GM18511 (cell line): ENCODE measurements around the gene EFCAB8.
A peak's percentile ranks its signal among the peaks of the same experiment; 100 is the strongest.
"Not testable (repeated sequence)": the region's sequence is repeated elsewhere in the genome, so short reads cannot be mapped to it uniquely, and the experiment has no call there.

Source experiments
- ATAC-seq: cut with Tn5 transposase; IDR thresholded peaks from one replicate; pipeline ENCODE4 v1.9.1; 2021; ENCODE audit warnings: mild to moderate bottlenecking, moderate library complexity; ENCODE audit not compliant: unreplicated experiment

Gene EFCAB8

GRCh38 chr20:32970115-32970972 lies 111.6 kb downstream of the EFCAB8 start:
- no peak for ATAC-seq

GRCh38 chr20:32970973-32971300 lies 112.2 kb downstream of the EFCAB8 start:
- no peak for ATAC-seq

DNA sequence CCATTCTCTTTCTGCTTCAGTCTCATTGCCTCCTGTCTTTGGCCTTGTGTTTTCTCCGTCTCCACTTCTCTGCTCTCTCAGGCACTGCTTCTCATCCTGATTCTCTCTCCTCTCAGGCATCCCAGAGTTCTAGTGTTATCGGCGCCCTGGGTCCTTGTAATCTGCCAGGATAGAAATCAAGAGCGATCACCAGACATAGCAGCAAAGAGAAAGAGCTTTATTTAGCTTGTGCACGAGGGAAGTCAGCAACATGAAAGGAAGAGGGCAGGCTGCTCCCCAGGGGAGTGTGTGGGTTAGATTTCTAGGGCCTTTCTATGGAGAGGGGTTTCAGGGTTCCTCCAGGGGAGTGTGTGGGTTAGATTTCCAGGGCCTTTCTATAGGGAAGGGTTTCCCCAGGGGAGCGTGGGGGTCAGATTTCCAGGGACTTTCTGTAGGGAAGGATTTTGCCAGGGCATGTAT lies 113.0 kb downstream of the EFCAB8 start:
- ATAC-seq, result peak; percentile 38

- peak; percentile 93 for ATAC-seq
These were observed 113.7 kb downstream of the EFCAB8 start for GRCh38 chr20:32972181-32973076.

GRCh38 chr20:32973077-32973717 lies 114.5 kb downstream of the EFCAB8 start:
- ATAC-seq, result no peak

GRCh38 chr20:32974204-32975064 lies 115.7 kb downstream of the EFCAB8 start:
- ATAC-seq, result not testable (repeated sequence)

DNA sequence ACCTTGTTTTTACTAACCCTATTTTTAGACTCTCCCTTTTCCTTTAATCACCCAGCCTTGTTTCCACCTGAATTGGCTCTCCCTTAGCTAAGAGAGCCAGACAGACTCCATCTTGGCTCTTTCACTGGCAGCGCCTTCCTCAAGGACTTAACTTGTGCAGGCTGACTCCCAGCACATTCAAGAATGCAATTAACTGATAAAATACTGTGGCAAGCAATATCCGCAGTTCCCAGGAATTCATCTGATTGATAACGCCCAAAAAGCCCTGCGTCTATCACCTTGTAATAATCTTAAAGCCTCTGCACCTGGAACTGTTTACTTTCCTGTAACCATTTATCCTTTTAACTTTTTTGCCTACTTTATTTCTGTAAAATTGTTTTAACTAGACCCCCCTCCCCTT lies 116.4 kb downstream of the EFCAB8 start:
- not testable (repeated sequence) for ATAC-seq

DNA sequence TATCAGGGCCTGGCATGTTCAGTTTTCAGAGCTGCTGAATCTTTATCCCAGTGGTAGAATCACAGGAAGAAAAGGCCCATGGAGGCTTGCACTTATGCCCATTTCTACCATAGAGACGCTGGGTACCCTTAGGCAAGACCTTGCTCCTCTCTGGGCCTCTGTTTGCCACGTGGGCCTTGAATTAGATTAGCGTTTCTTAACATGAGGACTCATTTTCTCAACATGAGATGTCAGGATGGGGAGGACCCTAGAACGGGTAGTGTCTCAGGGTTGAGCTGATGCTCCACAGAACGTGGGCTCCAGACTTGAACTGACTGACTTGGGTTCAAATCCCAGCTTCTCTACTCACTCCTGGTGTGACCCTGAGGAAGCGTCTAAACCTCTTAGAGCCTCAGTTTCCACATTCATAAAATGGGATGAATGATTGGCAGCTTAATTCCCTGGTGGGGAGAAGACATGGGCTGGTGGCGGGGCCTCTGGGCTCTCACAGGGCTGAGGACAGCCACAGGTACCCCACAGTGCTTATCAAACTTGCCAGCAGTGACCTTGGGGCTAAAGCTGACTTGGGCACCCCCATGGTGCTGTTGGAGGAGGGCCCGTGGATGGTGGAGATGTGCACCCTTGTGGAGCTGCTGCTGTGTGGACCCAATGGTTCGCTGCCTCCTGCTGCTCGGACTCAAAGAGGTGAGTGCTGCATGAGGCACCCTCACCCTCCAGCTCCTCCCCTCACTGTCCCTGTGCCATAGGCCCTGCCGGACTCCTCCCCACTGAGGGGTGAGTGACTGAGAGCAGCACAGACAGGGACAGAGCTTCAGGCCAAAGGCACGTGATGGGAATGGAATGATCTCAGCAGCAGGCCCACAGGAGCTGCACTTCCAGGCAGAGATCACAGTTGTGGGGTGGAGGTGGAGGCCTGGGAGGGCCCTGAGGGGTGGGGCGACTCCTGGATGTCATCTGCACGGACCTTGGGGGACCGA lies 117.3 kb downstream of the EFCAB8 start:
- no peak for ATAC-seq

DNA sequence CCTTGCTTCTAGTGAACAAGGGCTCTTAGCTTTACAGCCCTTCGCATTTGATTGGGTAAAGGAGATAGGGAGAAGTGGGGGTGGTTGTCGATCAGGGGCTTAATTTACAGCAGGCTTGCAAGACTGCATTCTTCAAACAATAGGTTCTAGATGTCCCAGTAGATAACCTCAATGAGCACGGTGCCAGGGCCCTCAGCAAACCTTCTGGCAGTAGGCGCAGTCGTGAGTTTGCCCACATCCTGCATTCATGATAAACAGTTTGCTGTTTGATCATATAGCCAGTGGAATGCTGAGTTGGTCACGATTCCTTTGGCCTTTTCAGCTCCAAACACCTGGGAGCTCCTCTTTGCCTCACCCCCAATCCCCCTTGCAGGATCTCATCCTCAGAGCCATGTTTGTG lies 118.0 kb downstream of the EFCAB8 start:
- ATAC-seq, result no peak

DNA sequence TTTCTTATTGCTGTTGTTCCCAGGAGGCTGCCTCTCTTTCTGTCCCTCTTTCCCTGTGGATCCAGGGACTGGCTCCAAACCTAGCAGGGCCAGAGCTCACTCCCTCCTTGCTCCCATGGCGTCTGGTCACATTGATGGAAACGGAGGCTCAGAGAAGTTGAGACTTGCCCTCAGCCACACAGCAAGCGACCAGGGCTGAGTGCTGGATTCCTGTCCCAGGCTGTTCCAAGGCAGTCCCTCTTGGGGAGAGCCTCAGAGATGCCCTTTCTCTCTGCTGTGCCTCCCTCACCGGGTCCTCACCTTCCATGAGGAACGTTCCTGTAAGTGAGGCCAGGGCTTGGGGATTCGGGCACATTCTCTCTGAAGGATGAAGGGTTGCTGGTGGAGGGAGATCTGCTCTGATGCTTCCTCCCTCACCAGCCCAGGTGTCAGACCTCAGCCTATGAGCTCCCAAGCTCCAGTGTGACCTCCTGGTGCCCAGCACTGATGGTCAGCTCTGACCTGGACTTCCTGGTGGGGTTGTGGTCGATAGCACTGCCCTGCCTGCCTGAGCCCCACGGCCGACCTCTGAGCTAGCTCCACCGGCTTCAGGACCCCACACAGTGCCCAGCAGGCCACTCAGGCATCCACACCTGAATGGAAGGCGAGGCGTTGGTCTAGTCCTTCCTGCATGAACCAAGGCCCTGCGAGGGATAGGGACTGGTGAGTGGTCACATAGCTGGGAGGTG lies 118.7 kb downstream of the EFCAB8 start:
- no peak for ATAC-seq

- no peak for ATAC-seq
These were observed 119.2 kb downstream of the EFCAB8 start for GRCh38 chr20:32978009-32978335.

DNA sequence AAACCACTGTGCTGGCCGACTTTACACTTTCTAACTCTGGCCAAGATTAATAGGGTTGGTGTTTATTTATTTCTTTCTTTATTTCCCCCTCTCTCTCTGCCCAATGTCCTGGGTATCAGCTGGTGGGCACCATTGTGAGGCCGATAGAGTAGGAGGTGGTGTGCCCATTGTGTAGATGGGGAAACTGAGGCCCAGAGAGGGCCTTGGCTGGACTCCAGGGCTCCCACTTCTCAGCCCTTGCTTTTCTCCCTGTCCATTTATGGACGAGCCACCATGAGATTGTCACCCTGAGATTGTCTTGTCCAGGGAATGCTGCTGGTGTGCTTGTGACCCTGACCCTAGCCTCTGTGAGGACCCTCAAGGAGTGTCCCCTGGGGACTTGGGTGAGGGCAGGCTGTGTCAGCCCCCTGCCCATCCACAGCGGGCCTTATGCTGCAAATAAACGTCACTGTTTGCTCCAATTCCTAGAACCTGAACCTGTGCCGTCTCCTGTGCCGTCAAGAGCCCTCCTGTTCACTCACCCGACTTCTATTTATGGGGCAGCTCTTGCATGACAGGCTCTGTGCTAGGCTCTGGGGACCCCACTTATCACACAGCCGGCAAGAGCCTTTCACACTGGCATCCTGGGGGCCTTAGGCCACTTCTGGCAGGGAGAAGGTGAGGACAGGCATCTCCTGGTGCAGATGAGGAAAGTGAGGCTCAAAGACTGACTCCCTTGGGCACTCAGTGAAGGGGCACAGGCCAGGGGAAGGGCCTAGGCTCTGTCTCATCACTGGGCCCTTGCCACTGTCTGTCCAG lies 120.7 kb downstream of the EFCAB8 start:
- no peak for ATAC-seq

DNA sequence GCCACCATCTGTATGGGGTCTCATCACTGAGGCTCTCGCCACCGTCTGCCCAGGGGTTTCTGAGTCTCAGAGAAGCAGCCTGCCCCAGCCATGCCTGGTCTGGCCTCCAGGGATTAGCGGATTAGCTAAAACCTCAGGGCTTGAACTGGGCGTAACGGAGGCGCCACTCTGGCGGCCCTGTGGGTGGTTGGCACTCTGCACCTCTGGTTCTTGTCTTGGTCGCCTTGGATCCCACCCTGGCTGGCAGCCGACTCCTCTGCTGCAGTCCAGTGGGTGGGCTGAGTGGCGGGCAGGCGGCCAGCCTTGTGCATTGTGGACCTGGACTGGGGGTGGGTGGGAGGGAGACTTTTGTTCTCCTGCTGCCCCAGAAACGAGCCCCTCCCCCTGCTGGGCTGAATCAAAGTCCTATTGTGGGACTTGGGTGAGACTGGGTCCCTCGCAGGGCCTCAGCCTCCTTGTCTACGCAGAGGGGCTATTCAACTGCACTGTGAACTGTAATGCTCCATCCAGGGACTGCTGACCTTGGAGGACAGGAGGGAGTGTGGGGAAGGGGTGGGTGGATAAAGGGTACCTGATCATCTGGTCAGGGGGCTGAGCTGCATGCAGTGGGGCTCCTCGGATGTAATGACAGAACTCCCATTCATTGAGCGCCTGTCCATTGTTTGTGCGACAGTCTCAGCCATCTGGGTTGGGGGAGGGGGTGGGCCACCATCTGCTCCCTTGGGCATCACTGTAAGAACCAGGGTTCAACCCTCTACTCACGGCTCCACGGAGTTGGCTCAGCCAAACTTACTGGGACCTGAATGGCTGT lies 121.6 kb downstream of the EFCAB8 start:
- ATAC-seq, result no peak

- ATAC-seq, result no peak
These were observed 122.3 kb downstream of the EFCAB8 start for GRCh38 chr20:32980990-32981389.

DNA sequence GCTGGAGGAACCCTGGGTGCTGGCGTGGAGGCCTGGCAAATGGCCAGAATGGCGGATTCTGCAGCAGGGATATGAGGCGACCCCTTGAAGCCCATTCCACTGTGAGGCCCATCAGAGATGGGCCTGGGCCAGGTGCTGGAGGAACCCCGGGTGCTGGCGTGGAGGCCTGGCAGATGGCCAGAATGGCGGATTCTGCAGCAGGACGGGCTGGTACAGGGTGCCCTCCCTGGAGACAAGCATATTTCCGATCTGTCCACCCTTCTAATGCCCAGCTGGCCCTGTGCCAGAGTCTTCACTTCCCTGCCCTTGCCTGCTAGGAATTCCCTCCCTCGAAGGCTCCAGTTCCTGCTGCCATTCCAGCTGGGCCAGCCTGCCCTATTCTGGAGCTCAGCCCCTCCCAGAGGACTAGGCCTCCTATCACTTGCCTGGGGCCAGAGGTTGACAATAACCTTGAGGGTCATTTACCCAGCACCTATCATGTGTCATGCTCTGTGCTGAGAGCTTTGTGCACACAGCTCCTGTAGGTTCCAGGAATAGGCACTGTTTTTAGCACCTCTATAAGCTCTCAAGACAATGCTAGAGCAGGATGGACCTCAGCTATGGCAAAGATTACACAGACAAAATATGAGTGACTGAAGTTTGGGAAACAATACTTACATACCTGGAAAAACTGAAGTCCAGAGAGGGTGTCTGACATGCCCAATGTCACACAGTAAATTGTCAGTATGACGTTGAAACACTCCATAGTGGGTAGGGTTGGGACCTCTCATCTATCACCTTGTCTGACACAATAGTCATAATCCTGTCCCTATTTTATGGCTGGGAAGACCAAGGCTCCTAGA lies 124.1 kb downstream of the EFCAB8 start:
- no peak for ATAC-seq

GRCh38 chr20:32983459-32984112 lies 124.9 kb downstream of the EFCAB8 start:
- no peak for ATAC-seq
